ENCODE measurements around the gene PLEKHO2. TPM values are rescaled to one million over a fixed set of nuclear protein-coding genes. Genes with fewer than 3 reads are reported as not detected.

Gene PLEKHO2
- total RNA-seq, 1 donor from 2014 or later, result 33.4 TPM

GRCh38 chr15:64803526-64803925 lies 38.2 kb upstream of the PLEKHO2 start:
- no peak for TF ChIP-seq CTCF (IDR thresholded peaks at IDR 0.05; ENCODE audit: unreplicated experiment)
- Mint-ChIP-seq H3K4me3 (ENCODE audit: unreplicated experiment) (no peak overlapping the region), H3K27ac (ENCODE audit: unreplicated experiment) (no peak overlapping the region), H3K36me3 (ENCODE audit: low read depth, unreplicated experiment) (peaks cover 5% of the 10 kb centered on the region), H3K9me3 (ENCODE audit: unreplicated experiment) (no peaks in the 10 kb centered on the region), H3K4me1 (ENCODE audit: unreplicated experiment) (peaks cover 2% of the 10 kb centered on the region), H3K27me3 (ENCODE audit: unreplicated experiment) (peaks cover 3% of the 10 kb centered on the region)
- DNase-seq (ENCODE audit: low spot score), result no peak

- H3K9me3 Mint-ChIP-seq (ENCODE audit: unreplicated experiment), result no peaks in the 10 kb centered on the region
- H3K36me3 Mint-ChIP-seq (ENCODE audit: low read depth, unreplicated experiment), result peaks cover 5% of the 10 kb centered on the region
- no peak overlapping the region for H3K27ac Mint-ChIP-seq (ENCODE audit: unreplicated experiment)
These were observed 37.1 kb upstream of the PLEKHO2 start for GRCh38 chr15:64804619-64805018.

GRCh38 chr15:64806509-64806908 lies 35.2 kb upstream of the PLEKHO2 start:
- peaks cover 5% of the 10 kb centered on the region for H3K27me3 Mint-ChIP-seq (ENCODE audit: unreplicated experiment)

More at GRCh38 chr15:64804619-64805018, 37.1 kb upstream of the PLEKHO2 start:
- DNase-seq (ENCODE audit: low spot score), result no peak
- H3K4me3 Mint-ChIP-seq (ENCODE audit: unreplicated experiment), result no peak overlapping the region
- peaks cover 5% of the 10 kb centered on the region for H3K27me3 Mint-ChIP-seq (ENCODE audit: unreplicated experiment)
- no peak for TF ChIP-seq CTCF (IDR thresholded peaks at IDR 0.05; ENCODE audit: unreplicated experiment)
- H3K4me1 Mint-ChIP-seq (ENCODE audit: unreplicated experiment), result peaks cover 8% of the 10 kb centered on the region

DNA sequence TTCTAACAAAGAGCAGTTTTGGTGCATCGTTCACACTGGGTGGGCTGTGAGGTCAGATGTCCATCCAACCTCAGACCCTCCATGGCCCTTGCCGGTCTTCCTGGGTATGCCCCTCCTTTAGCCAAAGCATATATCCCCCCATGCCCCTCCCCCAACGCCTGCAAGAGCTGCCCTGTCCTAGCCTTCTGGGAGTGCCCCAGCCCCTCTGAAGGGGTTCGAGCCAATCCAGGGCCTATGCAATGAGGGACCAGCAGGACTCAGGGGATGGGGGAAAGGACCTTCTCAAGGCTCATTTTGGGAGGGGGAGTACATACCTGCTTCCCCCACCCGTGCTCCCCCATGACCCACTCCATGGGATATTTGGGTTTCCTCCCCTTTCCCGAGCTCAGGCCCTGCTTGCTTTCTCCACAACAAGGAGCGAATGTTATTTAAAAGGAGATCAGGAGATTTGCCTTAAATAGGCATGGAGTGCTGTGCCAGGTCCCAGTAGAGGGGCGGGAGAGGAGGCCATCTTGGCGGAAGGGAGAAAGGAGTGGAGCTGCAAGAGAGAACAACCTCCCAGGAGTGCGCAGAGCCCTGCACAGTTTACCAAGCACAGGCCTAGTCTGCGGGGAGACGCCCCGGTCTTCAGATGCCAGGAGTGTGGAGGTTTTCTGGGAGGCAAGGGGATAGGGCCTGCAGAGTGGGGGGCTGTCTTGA lies 34.5 kb upstream of the PLEKHO2 start:
- no peak overlapping the region for H3K4me3 Mint-ChIP-seq (ENCODE audit: unreplicated experiment)
- TF ChIP-seq CTCF (IDR thresholded peaks at IDR 0.05; ENCODE audit: unreplicated experiment), result no peak
- no peaks in the 10 kb centered on the region for H3K36me3 Mint-ChIP-seq (ENCODE audit: low read depth, unreplicated experiment)
- no peak for DNase-seq (ENCODE audit: low spot score)
- H3K4me1 Mint-ChIP-seq (ENCODE audit: unreplicated experiment), result peaks cover 21% of the 10 kb centered on the region
- H3K27ac Mint-ChIP-seq (ENCODE audit: unreplicated experiment), result no peak overlapping the region
- H3K27me3 Mint-ChIP-seq (ENCODE audit: unreplicated experiment), result peaks cover 6% of the 10 kb centered on the region
- no peaks in the 10 kb centered on the region for H3K9me3 Mint-ChIP-seq (ENCODE audit: unreplicated experiment)

More at GRCh38 chr15:64806509-64806908, 35.2 kb upstream of the PLEKHO2 start:
- Mint-ChIP-seq H3K4me1 (ENCODE audit: unreplicated experiment) (peaks cover 16% of the 10 kb centered on the region), H3K36me3 (ENCODE audit: low read depth, unreplicated experiment) (no peaks in the 10 kb centered on the region), H3K9me3 (ENCODE audit: unreplicated experiment) (no peaks in the 10 kb centered on the region), H3K27ac (ENCODE audit: unreplicated experiment) (no peak overlapping the region), H3K4me3 (ENCODE audit: unreplicated experiment) (no peak overlapping the region)
- no peak for TF ChIP-seq CTCF (IDR thresholded peaks at IDR 0.05; ENCODE audit: unreplicated experiment)
- no peak for DNase-seq (ENCODE audit: low spot score)

GRCh38 chr15:64807751-64808222 lies 33.9 kb upstream of the PLEKHO2 start:
- TF ChIP-seq CTCF (IDR thresholded peaks at IDR 0.05; ENCODE audit: unreplicated experiment), result no peak
- Mint-ChIP-seq H3K4me3 (ENCODE audit: unreplicated experiment) (no peak overlapping the region), H3K27me3 (ENCODE audit: unreplicated experiment) (peaks cover 6% of the 10 kb centered on the region), H3K9me3 (ENCODE audit: unreplicated experiment) (no peaks in the 10 kb centered on the region), H3K27ac (ENCODE audit: unreplicated experiment) (no peak overlapping the region), H3K36me3 (ENCODE audit: low read depth, unreplicated experiment) (no peaks in the 10 kb centered on the region), H3K4me1 (ENCODE audit: unreplicated experiment) (peaks cover 21% of the 10 kb centered on the region)
- DNase-seq (ENCODE audit: low spot score), result no peak
